KOPT-K1 (cell line): ENCODE results near the gene SRD5A1.
"Not testable (repeated sequence)": the region's sequence is repeated elsewhere in the genome, so short reads cannot be mapped to it uniquely, and the experiment has no call there.

ENCODE experiments used
- H3K27ac ChIP-seq: fragments of 200-600 bp; sonication (generic); 2 replicates; pipeline ENCODE4 v1.5.1; 2016; ENCODE audit warnings: antibody characterized with exemption, mild to moderate bottlenecking, low read depth, low read length; ENCODE audit not compliant: poor library complexity, severe bottlenecking
- H3K36me3 ChIP-seq: fragments of 200-600 bp; sonication (generic); 2 replicates; pipeline ENCODE4 v1.5.1; 2017; ENCODE audit warnings: antibody characterized with exemption, mild to moderate bottlenecking, low read length, moderate library complexity; ENCODE audit not compliant: insufficient read depth
- H3K9me3 ChIP-seq: fragments of 200-600 bp; sonication (generic); 2 replicates; pipeline ENCODE4 v1.5.1; 2017; ENCODE audit warnings: antibody characterized with exemption, low read length, mild to moderate bottlenecking; ENCODE audit not compliant: insufficient read depth, poor library complexity, severe bottlenecking

SRD5A1 gene

DNA sequence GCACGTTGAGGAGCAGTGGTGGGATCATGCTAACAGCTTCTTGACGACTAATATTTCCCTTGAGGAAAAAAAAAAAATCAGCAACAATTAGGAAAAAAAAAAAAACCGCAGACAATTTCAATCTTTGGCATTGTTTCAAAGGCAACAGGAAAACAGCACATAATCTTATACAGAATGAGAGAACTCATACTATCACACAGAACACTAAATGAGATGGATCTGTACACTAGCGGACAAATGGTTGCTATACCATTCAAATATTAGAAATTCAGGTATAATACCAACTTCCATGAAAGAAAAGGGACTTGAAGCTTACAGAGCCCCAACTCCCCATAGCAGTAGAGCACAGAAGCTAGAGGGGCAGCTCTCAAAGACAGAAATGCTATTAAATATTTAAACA lies 10.0 kb upstream of the SRD5A1 start:
- Histone ChIP-seq H3K9me3 (no peaks in the 10 kb centered on the region), H3K36me3 (peaks cover 99% of the 10 kb centered on the region), H3K27ac (no peak overlapping the region)

DNA sequence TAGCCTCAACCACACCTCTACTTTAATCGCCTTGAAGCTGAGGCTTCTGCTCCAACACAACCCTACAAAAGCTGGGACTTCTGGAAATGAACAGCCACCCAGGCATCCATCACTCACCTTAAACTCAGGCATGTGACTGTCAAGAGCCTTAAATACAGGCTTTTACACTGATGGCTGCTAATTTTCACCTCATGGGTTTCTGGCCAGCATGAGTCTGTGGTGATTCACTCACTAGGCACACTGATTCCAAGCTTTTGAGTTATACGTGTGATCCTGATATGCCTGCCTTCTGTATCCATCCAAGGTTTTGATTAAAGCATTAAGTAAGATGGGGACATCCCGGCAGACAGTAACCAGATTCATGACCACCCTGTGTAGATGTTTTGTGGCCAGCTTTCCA lies 9.3 kb upstream of the SRD5A1 start:
- no peaks in the 10 kb centered on the region for H3K9me3 ChIP-seq
- no peak overlapping the region for H3K27ac ChIP-seq
- H3K36me3 ChIP-seq, result peaks cover 99% of the 10 kb centered on the region

DNA sequence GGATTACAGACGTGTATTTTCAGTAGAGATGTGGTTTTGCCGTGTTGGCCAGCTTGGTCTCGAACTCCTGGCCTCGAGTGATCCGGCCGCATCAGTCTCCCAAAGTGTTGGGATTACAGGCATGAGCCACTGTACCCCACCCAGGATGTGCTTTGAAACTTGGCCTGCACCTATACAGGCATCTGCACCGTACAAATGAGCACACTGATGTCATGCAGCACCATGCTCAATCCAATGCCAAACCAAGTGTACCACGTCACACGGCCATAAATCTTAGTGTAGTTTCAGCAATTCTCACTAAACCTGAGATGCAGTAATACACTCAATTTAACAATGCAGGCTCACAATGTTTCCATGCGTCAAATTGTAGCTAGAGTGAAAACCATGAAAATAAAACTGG lies 6.7 kb upstream of the SRD5A1 start:
- Histone ChIP-seq H3K9me3 (no peaks in the 10 kb centered on the region), H3K27ac (no peak overlapping the region), H3K36me3 (peaks cover 99% of the 10 kb centered on the region)

DNA sequence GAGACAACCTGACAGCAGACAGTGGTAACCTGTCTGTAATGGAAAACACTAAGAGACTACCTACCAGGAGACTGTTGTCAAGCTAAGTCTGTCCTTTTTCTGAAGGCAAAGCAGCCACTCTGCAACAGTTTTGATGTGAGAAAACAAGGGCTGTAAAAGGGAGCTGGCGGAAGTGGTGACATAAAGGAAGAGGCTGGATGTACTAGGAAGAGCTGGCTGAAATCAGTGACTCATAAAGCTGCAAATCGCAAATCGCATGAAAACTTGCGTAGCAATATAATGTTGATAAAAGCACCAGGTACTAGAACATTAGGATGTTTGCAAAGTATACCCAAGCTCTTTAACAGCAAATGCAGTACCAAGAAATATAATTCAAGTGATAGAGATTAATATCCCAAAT lies 1.8 kb upstream of the SRD5A1 start:
- H3K36me3 ChIP-seq, result peaks cover 53% of the 10 kb centered on the region
- no peak overlapping the region for H3K27ac ChIP-seq
- no peaks in the 10 kb centered on the region for H3K9me3 ChIP-seq

DNA sequence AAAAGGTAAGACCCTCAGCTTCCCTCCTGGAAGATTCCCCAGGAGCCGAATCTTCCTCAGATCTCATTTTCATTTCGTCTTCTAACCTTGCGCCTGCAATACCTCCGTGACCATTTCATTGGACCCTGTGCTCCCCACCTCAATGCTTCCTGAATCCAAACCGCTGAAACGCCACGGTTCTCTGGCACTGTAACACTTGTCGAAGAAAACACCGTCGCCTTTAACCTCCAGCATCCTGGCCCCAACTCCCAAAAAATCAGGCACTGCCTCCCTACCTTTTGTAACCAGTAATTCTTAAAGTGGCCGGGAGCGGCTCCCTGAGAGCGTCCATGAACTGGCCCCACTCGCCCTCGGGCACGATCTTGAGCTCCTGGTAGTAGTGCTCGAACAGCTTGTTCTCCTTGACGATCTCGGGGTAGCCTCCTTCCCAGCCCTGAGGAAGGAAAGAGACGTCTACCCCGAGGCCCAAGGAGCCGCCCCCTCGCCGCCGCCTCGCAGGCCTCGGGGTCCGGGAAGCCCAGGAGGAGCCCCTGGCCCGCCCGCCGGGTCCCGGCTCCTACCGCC lies 834 bp upstream of the SRD5A1 start:
- Histone ChIP-seq H3K27ac (peak overlapping the region; percentile 97), H3K36me3 (peaks cover 44% of the 10 kb centered on the region), H3K9me3 (no peaks in the 10 kb centered on the region)

DNA sequence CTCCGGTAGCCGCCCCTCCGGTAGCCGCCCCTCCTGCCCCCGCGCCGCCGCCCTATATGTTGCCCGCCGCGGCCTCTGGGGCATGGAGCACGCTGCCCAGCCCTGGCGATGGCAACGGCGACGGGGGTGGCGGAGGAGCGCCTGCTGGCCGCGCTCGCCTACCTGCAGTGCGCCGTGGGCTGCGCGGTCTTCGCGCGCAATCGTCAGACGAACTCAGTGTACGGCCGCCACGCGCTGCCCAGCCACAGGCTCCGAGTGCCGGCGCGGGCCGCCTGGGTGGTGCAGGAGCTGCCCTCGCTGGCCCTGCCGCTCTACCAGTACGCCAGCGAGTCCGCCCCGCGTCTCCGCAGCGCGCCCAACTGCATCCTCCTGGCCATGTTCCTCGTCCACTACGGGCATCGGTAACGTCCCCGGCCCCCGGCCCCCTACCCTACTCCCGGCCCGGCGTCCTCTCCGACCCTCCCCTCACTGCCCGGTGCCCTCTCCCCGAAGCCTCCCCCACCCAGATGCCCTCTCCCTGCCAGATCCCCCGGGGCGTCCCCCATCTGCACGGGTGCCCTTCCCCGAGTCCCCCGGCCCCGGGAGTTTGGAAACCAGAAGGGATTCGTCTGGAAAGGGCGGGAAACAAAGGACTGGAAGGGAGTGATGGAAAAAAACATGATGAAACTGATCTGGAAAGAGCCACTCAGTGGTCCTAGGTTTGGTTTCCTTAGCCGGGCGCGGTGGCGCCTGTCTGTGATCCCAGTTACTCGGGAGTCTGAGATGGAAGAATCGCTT lies 417 bp downstream of the SRD5A1 start:
- Histone ChIP-seq H3K36me3 (peaks cover 31% of the 10 kb centered on the region), H3K9me3 (no peaks in the 10 kb centered on the region), H3K27ac (peak overlapping the region; percentile 97)

DNA sequence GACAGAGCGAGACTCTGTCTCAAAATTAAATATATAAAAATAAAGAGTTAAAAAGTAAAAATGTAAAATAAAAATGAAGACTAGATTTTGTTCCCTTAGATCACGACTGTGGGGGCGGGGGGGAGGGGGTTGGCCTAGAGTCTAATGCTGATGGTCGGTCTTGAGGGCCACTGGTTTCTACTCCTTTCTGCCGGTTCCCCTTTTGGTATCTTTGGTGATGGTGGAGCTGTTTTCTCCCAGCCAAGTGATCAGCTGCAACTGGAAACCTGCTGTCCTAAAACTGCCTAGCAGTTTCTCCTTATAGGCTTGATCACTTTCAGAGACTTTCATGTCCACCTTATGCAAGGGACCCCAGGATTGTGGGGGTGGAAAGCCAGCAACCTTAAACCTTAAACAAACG lies 1.1 kb downstream of the SRD5A1 start:
- Histone ChIP-seq H3K36me3 (peaks cover 25% of the 10 kb centered on the region), H3K27ac (no peak overlapping the region), H3K9me3 (no peaks in the 10 kb centered on the region)

DNA sequence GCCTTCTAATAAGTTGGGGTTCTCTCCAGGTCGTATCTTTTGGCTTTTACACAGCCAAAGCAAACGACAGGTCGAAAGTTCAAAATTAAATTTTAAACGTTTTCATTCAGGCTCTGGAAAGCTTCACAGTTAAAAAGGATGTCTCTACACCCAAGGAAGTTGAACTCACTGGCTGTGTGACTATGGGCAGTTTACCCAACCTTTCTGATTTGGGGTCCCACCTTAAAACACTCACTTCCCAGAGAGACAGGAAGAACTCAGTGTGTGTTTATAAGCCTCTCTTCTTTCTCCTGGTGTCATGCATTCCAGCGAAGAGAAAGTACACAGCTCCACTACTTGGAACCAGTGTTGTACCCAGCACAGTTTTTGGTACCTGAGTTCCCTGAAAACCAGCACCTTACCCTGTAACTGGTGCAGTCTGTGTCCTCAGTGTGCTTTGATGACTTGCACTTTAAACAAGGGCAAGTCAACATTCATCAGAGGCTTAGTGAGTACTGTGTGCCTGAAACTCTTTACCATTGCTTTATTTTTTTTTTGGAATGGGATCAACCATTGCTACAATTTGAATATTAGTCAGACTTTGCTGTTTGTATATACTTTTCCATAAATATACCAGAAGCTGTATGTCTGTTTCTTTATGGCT lies 1.7 kb downstream of the SRD5A1 start:
- peaks cover 19% of the 10 kb centered on the region for H3K36me3 ChIP-seq
- H3K27ac ChIP-seq, result no peak overlapping the region
- no peaks in the 10 kb centered on the region for H3K9me3 ChIP-seq

DNA sequence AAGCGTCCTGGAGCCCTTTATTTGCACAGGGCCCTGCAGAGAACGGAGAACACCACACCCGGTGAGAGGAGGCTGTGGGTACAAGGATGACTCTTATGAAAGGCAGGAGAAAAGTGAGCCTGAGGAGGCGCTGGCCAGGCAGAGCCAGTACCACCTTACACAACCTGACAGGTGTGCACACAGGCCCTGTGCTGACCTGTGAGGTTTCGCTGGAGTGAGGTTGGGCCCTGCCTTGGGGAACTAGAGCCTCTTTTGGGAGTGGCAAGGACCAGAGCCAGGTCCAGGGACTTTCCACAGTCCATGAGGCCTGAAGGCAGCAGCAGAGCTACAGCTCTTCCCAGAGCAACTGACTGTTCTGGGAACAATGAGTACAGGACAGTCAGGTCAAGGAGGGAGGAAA lies 3.1 kb downstream of the SRD5A1 start:
- no peak overlapping the region for H3K27ac ChIP-seq
- no peaks in the 10 kb centered on the region for H3K9me3 ChIP-seq
- peaks cover 5% of the 10 kb centered on the region for H3K36me3 ChIP-seq

DNA sequence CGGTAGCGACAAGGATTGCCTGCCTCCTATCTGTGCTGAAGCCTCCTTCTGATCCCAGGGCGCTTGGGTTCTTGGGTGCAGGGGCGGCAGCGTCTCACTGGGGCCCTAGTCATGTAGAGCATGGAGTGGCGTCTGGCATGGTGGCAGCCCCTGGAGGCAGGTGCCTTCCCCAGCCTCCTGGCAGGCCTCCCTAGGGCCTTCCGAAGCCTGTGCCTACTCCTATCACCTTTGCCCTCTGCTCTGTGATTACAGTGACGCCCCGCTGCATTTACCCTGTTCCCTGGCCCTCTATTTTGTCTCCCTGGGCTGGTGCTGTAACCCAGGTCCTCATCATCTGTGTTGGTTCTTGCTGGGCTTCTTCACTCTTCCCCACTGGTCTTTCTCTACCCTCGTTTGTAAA lies 3.8 kb downstream of the SRD5A1 start:
- Histone ChIP-seq H3K9me3 (no peaks in the 10 kb centered on the region), H3K36me3 (no peaks in the 10 kb centered on the region), H3K27ac (no peak overlapping the region)

DNA sequence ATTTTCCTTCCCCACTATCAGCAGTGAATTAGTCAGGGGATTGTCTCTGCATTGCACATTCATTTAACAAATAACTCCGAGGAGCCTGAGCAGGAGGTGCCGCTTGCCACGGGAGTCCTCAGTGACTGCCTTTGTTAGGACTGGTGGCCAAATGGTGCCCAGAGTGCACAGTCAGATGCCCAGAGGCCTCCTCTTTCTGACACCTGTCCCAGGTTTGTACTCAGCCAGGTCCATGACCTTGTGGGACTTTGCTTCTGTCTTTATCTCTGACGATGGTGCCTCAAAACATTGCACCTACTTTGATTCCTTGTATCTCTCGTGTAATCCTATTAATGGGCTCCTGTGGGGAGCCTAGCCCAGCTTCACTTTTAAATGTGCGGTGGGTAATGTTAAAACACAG lies 4.3 kb downstream of the SRD5A1 start:
- no peaks in the 10 kb centered on the region for H3K36me3 ChIP-seq
- H3K27ac ChIP-seq, result no peak overlapping the region
- H3K9me3 ChIP-seq, result no peaks in the 10 kb centered on the region

DNA sequence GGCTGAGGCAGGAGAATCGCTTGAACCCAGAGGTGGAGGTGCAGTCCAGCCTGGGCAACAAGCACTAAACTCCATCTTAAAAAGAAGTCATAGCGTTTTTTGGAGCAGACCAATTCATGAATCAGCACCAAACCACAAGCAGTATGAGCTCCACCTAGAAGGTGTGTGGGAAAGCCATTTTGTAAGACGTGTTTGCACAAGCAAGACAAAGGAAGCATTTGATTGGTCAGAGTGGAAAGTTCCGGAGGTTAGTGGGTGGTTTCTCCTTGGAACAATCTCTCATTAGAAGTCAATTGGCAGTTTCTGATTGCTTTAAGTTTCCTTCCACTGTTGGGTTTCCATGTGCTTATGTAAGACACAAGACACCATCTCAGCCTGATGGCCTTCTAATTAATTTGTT lies 5.0 kb downstream of the SRD5A1 start:
- Histone ChIP-seq H3K27ac (no peak overlapping the region), H3K9me3 (no peaks in the 10 kb centered on the region), H3K36me3 (no peaks in the 10 kb centered on the region)

DNA sequence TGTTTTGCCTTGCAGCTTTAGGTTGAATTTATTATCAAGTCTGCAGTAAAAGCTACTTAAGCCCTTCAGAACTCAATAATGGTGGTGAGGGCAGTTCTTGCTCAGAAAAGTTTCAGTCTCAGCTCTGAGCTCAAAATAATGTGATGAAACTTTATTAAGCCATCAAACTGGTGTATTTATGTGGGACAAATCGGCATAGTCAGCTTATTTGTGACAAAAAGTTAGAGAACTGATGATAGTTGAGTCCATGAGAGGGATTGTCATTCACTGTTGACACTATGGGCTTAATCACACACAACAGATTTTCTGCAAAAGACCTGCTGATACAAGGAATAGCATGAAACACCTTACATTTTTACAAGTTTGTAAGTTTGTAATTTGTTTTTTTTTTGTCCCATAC lies 9.4 kb downstream of the SRD5A1 start:
- H3K36me3 ChIP-seq, result no peaks in the 10 kb centered on the region
- no peak overlapping the region for H3K27ac ChIP-seq
- no peaks in the 10 kb centered on the region for H3K9me3 ChIP-seq

DNA sequence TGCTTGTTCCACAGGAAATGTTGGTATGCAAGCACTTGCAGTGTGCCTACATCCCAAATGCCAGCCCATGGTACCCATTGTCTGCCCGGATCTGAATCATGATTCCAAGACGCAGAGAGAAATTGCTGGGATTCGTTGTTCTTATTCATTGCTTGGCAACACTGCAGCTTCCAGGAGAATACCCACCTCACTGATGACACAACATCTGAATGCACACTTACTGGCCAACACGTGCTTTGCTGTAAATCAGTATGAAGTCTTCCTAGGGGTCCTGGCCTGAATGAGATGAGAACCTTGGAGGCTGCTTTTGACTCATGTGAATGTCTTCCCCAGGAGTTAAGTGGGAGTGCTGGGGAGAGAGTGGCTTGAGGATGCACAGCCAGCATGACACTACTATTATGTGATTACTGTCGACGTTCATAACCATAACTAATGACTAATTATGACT lies 11.6 kb downstream of the SRD5A1 start:
- H3K36me3 ChIP-seq, result peaks cover 4% of the 10 kb centered on the region; the same call in 1 of the 2 replicates
- peaks cover 14% of the 10 kb centered on the region for H3K9me3 ChIP-seq
- no peak overlapping the region for H3K27ac ChIP-seq

DNA sequence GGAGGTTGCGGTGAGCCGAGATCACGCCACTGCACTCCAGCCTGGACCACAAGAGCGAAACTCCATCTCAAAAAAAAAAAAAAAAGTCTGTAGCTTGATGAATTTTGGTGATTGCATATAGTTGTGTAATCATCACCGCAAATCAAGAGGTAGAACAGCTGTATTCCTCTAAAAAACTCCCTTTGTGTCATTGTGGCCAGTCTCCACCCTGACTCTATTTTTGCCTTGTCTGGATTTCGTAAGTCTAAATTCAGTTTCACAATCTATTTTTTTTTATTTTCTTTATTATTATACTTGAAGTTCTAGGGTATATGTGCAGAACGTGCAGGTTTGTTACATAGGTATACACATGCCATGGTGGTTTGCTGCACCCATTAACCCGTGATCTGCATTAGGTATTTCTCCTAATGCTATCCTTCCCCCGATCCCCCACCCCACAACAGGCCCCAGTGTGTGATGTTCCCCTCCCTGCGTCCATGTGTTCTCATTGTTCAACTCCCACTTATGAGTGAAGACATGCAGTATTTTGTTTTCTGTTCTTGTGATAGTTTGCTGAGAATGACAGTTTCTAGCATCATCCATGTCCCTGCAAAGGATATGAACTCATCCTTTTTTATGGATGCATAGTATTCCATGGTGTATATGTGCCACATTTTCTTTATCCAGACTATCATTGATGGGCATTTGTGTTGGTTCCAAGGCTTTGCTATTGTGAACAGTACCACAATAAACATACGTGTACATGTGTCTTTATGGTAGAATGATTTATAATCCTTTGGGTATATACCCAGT lies 12.5 kb downstream of the SRD5A1 start:
- not testable (repeated sequence) for H3K27ac ChIP-seq, H3K36me3 ChIP-seq
- H3K9me3 ChIP-seq, result peaks cover 19% of the 10 kb centered on the region
